Choroid plexus epithelial cell (primary cell): ENCODE results near the gene ASAP2.

Experiments used
- DNase-seq: peaks from one replicate; pipeline ENCODE4 v3.0.0-alpha.2; 2010; ENCODE audit warnings: low read depth
- H3K4me3 ChIP-seq: 2 replicates; pipeline ENCODE4 v1.5.1; 2011; ENCODE audit warnings: low read depth, mild to moderate bottlenecking, control low read depth, low read length, moderate library complexity
- CTCF ChIP-seq: conservative IDR thresholded peaks from 2 replicates; pipeline ENCODE4 v1.5.1; 2011; ENCODE audit warnings: low read depth, mild to moderate bottlenecking, control low read depth, inconsistent platforms, low read length, moderate library complexity

Gene ASAP2

GRCh38 chr2:9400268-9401058 is 193.9 kb downstream of the ASAP2 start:
- no peak for TF ChIP-seq CTCF
- no peak overlapping the region for H3K4me3 ChIP-seq

GRCh38 chr2:9401059-9401547 is 194.5 kb downstream of the ASAP2 start:
- H3K4me3 ChIP-seq = no peak overlapping the region
- no peak for DNase-seq
- TF ChIP-seq CTCF = no peak

More at GRCh38 chr2:9400268-9401058, 193.9 kb downstream of the ASAP2 start:
- DNase-seq = no peak

- no peak for DNase-seq
- no peak overlapping the region for H3K4me3 ChIP-seq
- TF ChIP-seq CTCF = no peak
Observed at GRCh38 chr2:9401646-9402371, 195.2 kb downstream of the ASAP2 start.

GRCh38 chr2:9403924-9404323 is 197.3 kb downstream of the ASAP2 start:
- peak; percentile 86 for DNase-seq
- no peak for TF ChIP-seq CTCF

GRCh38 chr2:9404451-9404850 is 197.8 kb downstream of the ASAP2 start:
- TF ChIP-seq CTCF = no peak

More at GRCh38 chr2:9403924-9404323, 197.3 kb downstream of the ASAP2 start:
- no peak overlapping the region for H3K4me3 ChIP-seq

GRCh38 chr2:9405636-9406035 is 199.0 kb downstream of the ASAP2 start:
- no peak for DNase-seq
- no peak overlapping the region for H3K4me3 ChIP-seq
- TF ChIP-seq CTCF = no peak

More at GRCh38 chr2:9404451-9404850, 197.8 kb downstream of the ASAP2 start:
- H3K4me3 ChIP-seq = no peak overlapping the region
- no peak for DNase-seq
